K562 (cell line): ENCODE results near the gene CHAF1A. TPM values are rescaled to one million over a fixed set of nuclear protein-coding genes. Genes with fewer than 3 reads are reported as not detected.
A peak's percentile ranks its signal among the peaks of the same experiment; 100 is the strongest.

ENCODE experiments used
- COPS2 ChIP-seq: fragments of 450-650 bp; conservative IDR thresholded peaks from 2 replicates; pipeline ENCODE4 v1.6.1; 2016; ENCODE audit warnings: mild to moderate bottlenecking, moderate library complexity
- ESRRB ChIP-seq: fragments of 250-450 bp; sonication (Bioruptor Pico); IDR thresholded peaks from 2 replicates; pipeline ENCODE4 v1.5.0; 2020; ENCODE audit warnings: mild to moderate bottlenecking, moderate library complexity, borderline replicate concordance
- HNRNPL ChIP-seq: fragments of 200-400 bp; formaldehyde crosslinking; IDR thresholded peaks from 2 replicates; pipeline ENCODE4 v1.6.1; 2017; ENCODE audit warnings: low read depth, mild to moderate bottlenecking, low read length
- KHSRP ChIP-seq: fragments of 450-650 bp; IDR thresholded peaks from 2 replicates; pipeline ENCODE4 v1.6.1; 2017
- KLF1 ChIP-seq: fragments of 450-650 bp; IDR thresholded peaks from 2 replicates; pipeline ENCODE4 v1.6.1; 2016; ENCODE audit warnings: missing genetic modification characterization, missing compliant biosample characterization
- MBD1 ChIP-seq: fragments of 250-450 bp; sonication (Bioruptor Pico); IDR thresholded peaks from 2 replicates; pipeline ENCODE4 v1.8.0; 2022; ENCODE audit warnings: inconsistent platforms
- NFE2L1 ChIP-seq: fragments of 450-650 bp; IDR thresholded peaks from 2 replicates; pipeline ENCODE4 v1.6.1; 2016; ENCODE audit warnings: missing genetic modification characterization, low read depth, mild to moderate bottlenecking, missing compliant biosample characterization, moderate library complexity, borderline replicate concordance
- POLR3A ChIP-seq: IDR thresholded peaks from 2 replicates; pipeline ENCODE4 v1.6.1; 2011; ENCODE audit warnings: borderline replicate concordance, mild to moderate bottlenecking, moderate library complexity; ENCODE audit not compliant: insufficient read length, insufficient read depth; ENCODE audit errors: extremely low read depth
- SIN3B ChIP-seq: fragments of 450-650 bp; IDR thresholded peaks from 2 replicates; pipeline ENCODE4 v1.6.1; 2017; ENCODE audit warnings: low read depth, mild to moderate bottlenecking, moderate library complexity
- TAF15 ChIP-seq: fragments of 200-400 bp; formaldehyde crosslinking; IDR thresholded peaks from 2 replicates; pipeline ENCODE4 v1.6.1; 2017; ENCODE audit warnings: mild to moderate bottlenecking, low read depth, low read length, moderate library complexity
- TFAM ChIP-seq: fragments of 250-450 bp; sonication (Bioruptor Pico); conservative IDR thresholded peaks from 2 replicates; pipeline ENCODE4 v1.5.0; 2021; ENCODE audit warnings: mild to moderate bottlenecking, moderate library complexity
- ZNF146 ChIP-seq: IDR thresholded peaks from one replicate; pipeline ENCODE4 v1.6.1; 2018; ENCODE audit warnings: missing compliant biosample characterization; ENCODE audit not compliant: unreplicated experiment
- ZNF263 ChIP-seq: sonication (generic); formaldehyde crosslinking; IDR thresholded peaks from 2 replicates; pipeline ENCODE4 v1.8.0; 2022; ENCODE audit warnings: mild to moderate bottlenecking, missing genetic modification reagents, borderline replicate concordance
- ZNF717 ChIP-seq: fragments of 250-450 bp; sonication (Bioruptor Pico); IDR thresholded peaks from 2 replicates; pipeline ENCODE4 v1.5.0; 2021
- polyA plus RNA-seq, 8 experiments: library from polyadenylated mRNA; depleted of rRNA in 4 of 8; stranded (reverse) in 5 of 8; unstranded in 3 of 8; fragments of >200 nt; fragmentation: Nextera tagmentation in 2 of 8; fragmentation: Illumina TruSeq in 1 of 8; extraction: Ambion mirVana in 2 of 8; extraction: Trizol in 1 of 8; gene quantifications; 2 replicates each; pipeline versions ENCODE4 v1.2.1 to v1.2.3, GENCODE V29; 2011 to 2014; ENCODE audit warnings: inconsistent platforms in 1 of 8, missing spikeins in 1 of 8
- total RNA-seq, 7 experiments: library from RNA; depleted of rRNA in 6 of 7; stranded (reverse); fragments of >200 nt in 6 of 7; fragmentation: Illumina TruSeq in 2 of 7; extraction: Trizol in 2 of 7; gene quantifications; 2 replicates each; pipeline versions ENCODE4 v1.2.1 to v1.2.3, GENCODE V29; 2011 to 2021; ENCODE audit warnings: low replicate concordance in 1 of 7
- TF ChIP-seq, protein P1 (sequence below): fragments of 250-450 bp; sonication (Bioruptor Pico); IDR thresholded peaks from 2 replicates; pipeline ENCODE4 v1.8.0; 2021; ENCODE audit warnings: mild to moderate bottlenecking, moderate library complexity
- TF ChIP-seq, protein P2 (sequence below): fragments of 250-450 bp; sonication (Bioruptor Pico); IDR thresholded peaks from 2 replicates; pipeline ENCODE4 v1.5.0; 2022; ENCODE audit warnings: mild to moderate bottlenecking

Gene CHAF1A
- total and polyA plus RNA-seq, 9 of the 15 experiments (the other 6 are each of a cell fraction or from before 2014, with no cell fraction given): 1.6 to 86.9 (median 45.2) TPM

GRCh38 chr19:4375164-4376027 lies 27.0 kb upstream of the CHAF1A start (continued):
- TF ChIP-seq MBD1 (CRISPR knock-in tag) (no peak), ZNF263 (CRISPR knock-in tag) (0 out of 2 replicates have a peak, but pooled peaks have one; percentile 16), ZNF146 (CRISPR knock-in tag) (no peak), SIN3B (no peak), NFE2L1 (no peak), COPS2 (no peak), POLR3A (no peak), TFAM (CRISPR knock-in tag) (no peak), KHSRP (no peak), KLF1 (tag) (no peak), HNRNPL (no peak), ESRRB (CRISPR knock-in tag) (no peak), TAF15 (no peak), ZNF717 (CRISPR knock-in tag) (no peak)
- TF ChIP-seq, protein P1, sequence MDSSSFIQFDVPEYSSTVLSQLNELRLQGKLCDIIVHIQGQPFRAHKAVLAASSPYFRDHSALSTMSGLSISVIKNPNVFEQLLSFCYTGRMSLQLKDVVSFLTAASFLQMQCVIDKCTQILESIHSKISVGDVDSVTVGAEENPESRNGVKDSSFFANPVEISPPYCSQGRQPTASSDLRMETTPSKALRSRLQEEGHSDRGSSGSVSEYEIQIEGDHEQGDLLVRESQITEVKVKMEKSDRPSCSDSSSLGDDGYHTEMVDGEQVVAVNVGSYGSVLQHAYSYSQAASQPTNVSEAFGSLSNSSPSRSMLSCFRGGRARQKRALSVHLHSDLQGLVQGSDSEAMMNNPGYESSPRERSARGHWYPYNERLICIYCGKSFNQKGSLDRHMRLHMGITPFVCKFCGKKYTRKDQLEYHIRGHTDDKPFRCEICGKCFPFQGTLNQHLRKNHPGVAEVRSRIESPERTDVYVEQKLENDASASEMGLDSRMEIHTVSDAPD (CRISPR knock-in tag): no peak
- TF ChIP-seq, protein P2, sequence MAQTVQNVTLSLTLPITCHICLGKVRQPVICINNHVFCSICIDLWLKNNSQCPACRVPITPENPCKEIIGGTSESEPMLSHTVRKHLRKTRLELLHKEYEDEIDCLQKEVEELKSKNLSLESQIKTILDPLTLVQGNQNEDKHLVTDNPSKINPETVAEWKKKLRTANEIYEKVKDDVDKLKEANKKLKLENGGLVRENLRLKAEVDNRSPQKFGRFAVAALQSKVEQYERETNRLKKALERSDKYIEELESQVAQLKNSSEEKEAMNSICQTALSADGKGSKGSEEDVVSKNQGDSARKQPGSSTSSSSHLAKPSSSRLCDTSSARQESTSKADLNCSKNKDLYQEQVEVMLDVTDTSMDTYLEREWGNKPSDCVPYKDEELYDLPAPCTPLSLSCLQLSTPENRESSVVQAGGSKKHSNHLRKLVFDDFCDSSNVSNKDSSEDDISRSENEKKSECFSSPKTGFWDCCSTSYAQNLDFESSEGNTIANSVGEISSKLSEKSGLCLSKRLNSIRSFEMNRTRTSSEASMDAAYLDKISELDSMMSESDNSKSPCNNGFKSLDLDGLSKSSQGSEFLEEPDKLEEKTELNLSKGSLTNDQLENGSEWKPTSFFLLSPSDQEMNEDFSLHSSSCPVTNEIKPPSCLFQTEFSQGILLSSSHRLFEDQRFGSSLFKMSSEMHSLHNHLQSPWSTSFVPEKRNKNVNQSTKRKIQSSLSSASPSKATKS (CRISPR knock-in tag): no peak
